NCI-H226 (cell line): ENCODE data around the gene DMGDH.
A peak's percentile ranks its signal among the peaks of the same experiment; 100 is the strongest.

ENCODE experiments used
- DNase-seq: peaks from one replicate; pipeline ENCODE4 v3.0.0-alpha.2; 2015

The DMGDH gene

GRCh38 chr5:79059674-79060073 lies 9.8 kb downstream of the DMGDH start:
- DNase-seq, result no peak

- DNase-seq, result no peak
Measured at GRCh38 chr5:79056847-79057246, 12.6 kb downstream of the DMGDH start.

- no peak for DNase-seq
Measured at GRCh38 chr5:79055017-79055416, 14.5 kb downstream of the DMGDH start.

GRCh38 chr5:79053321-79053720 lies 16.2 kb downstream of the DMGDH start:
- DNase-seq, result no peak

GRCh38 chr5:79050498-79050897 lies 19.0 kb downstream of the DMGDH start:
- DNase-seq, result no peak

- no peak for DNase-seq
Measured at GRCh38 chr5:79048437-79048836, 21.0 kb downstream of the DMGDH start.

- no peak for DNase-seq
Measured at GRCh38 chr5:79047199-79047598, 22.3 kb downstream of the DMGDH start.

GRCh38 chr5:79042188-79042587 lies 27.3 kb downstream of the DMGDH start:
- DNase-seq, result no peak

GRCh38 chr5:79036769-79037168 lies 32.7 kb downstream of the DMGDH start:
- no peak for DNase-seq

GRCh38 chr5:79035237-79035636 lies 34.2 kb downstream of the DMGDH start:
- DNase-seq, result no peak

GRCh38 chr5:79032782-79033181 lies 36.7 kb downstream of the DMGDH start:
- DNase-seq, result no peak

GRCh38 chr5:79032031-79032695 lies 37.3 kb downstream of the DMGDH start:
- no peak for DNase-seq

GRCh38 chr5:79031485-79031867 lies 38.0 kb downstream of the DMGDH start:
- no peak for DNase-seq

- DNase-seq, result no peak
Measured at GRCh38 chr5:79030663-79031484, 38.6 kb downstream of the DMGDH start.

- peak; percentile 39 for DNase-seq
Measured at GRCh38 chr5:79025054-79025472, 44.4 kb downstream of the DMGDH start.

- no peak for DNase-seq
Measured at GRCh38 chr5:79023947-79024346, 45.5 kb downstream of the DMGDH start.

GRCh38 chr5:79023348-79023747 lies 46.1 kb downstream of the DMGDH start:
- DNase-seq, result no peak

- DNase-seq, result no peak
Measured at GRCh38 chr5:79022771-79023170, 46.7 kb downstream of the DMGDH start.

GRCh38 chr5:79021753-79022152 lies 47.7 kb downstream of the DMGDH start:
- no peak for DNase-seq

GRCh38 chr5:79020861-79021561 lies 48.5 kb downstream of the DMGDH start:
- peak; percentile 37 for DNase-seq

- DNase-seq, result no peak
Measured at GRCh38 chr5:79014631-79015030, 54.8 kb downstream of the DMGDH start.

- DNase-seq, result no peak
Measured at GRCh38 chr5:79011869-79012268, 57.6 kb downstream of the DMGDH start.

GRCh38 chr5:79011219-79011836 lies 58.1 kb downstream of the DMGDH start:
- no peak for DNase-seq
